Endothelial cell of umbilical vein (primary cell): ENCODE measurements around the gene ATP13A4. TPM values are rescaled to one million over a fixed set of nuclear protein-coding genes. Genes with fewer than 3 reads are reported as not detected.
A peak's percentile ranks its signal among the peaks of the same experiment; 100 is the strongest.

Source experiments
- BruUV-seq: library from RNA; stranded (reverse); fragments of 400-500 nt; replicated peaks from 2 replicates; lab custom pipeline; 2021; lab: Mats Ljungman, UMichigan
- CTCF ChIA-PET: fragments of 300-600, 350-600 bp; sonication (Branson Sonifier 250); formaldehyde crosslinking; loops from one replicate; lab custom pipeline; 2021; ENCODE audit warnings: antibody characterized with exemption, inconsistent platforms; lab: Charles Lee
- POLR2A ChIA-PET: fragments of 300-600, 350-600 bp; sonication (Branson Sonifier 250); formaldehyde crosslinking; loops from one replicate; lab custom pipeline; 2021; ENCODE audit warnings: antibody characterized with exemption, inconsistent platforms; lab: Charles Lee
- DNase-seq: peaks from one replicate; pipeline ENCODE4 v3.0.0-alpha.2; 2011; ENCODE audit warnings: low read depth, low spot score
- FAIRE-seq: peaks from 2 replicates; lab custom pipeline; 2011; peaks lifted over from hg19 to GRCh38; lab: Jason Lieb, UNC
- H2AFZ ChIP-seq: 2 replicates; pipeline ENCODE4 v1.6.0; 2012; ENCODE audit warnings: low read depth, low read length, control low read depth, inconsistent platforms
- H3K27ac ChIP-seq: 2 replicates; pipeline ENCODE4 v1.5.1; 2011; ENCODE audit warnings: low read depth, mild to moderate bottlenecking, control low read depth, low read length, moderate library complexity; ENCODE audit not compliant: insufficient read depth
- H3K27me3 ChIP-seq, 2 experiments: 2 replicates each; pipeline versions ENCODE4 v1.6.0 to v1.6.1; 2011; ENCODE audit warnings: low read length in 2 of 2, mixed read lengths in 1 of 2; ENCODE audit not compliant: control insufficient read depth in 2 of 2, insufficient read depth in 2 of 2
- H3K36me3 ChIP-seq, 2 experiments: 2 replicates in 1 of 2; 3 replicates in 1 of 2; pipeline ENCODE4 v1.5.1; 2011; ENCODE audit warnings: low read length in 2 of 2, mild to moderate bottlenecking in 1 of 2, moderate library complexity in 1 of 2; ENCODE audit not compliant: control insufficient read depth in 2 of 2, insufficient read depth in 2 of 2; ENCODE audit errors: extremely low read depth in 1 of 2
- H3K4me1 ChIP-seq: 3 replicates; pipeline ENCODE4 v1.5.1; 2011; ENCODE audit warnings: mild to moderate bottlenecking, low read length; ENCODE audit not compliant: control insufficient read depth, insufficient read depth; ENCODE audit errors: extremely low read depth
- H3K4me2 ChIP-seq: 2 replicates; pipeline ENCODE4 v1.6.1; 2011; ENCODE audit warnings: low read length, control low read depth, mixed read lengths; ENCODE audit not compliant: insufficient read depth
- H3K4me3 ChIP-seq, 3 experiments: fragments of 200-600 bp in 1 of 3; sonication (generic), shearing (Covaris generic) in 1 of 3; replicated peaks in 1 of 3; 2 replicates each; pipeline ENCODE4 v1.5.1; 2011 to 2016; ENCODE audit warnings: control low read depth in 3 of 3, low read length in 3 of 3, mild to moderate bottlenecking in 2 of 3, inconsistent platforms in 1 of 3, low read depth in 1 of 3, moderate library complexity in 1 of 3; ENCODE audit not compliant: insufficient read depth in 1 of 3
- H3K79me2 ChIP-seq: 2 replicates; pipeline ENCODE4 v1.6.0; 2012; ENCODE audit warnings: low read length, inconsistent platforms; ENCODE audit not compliant: control insufficient read depth, insufficient read depth
- H3K9ac ChIP-seq: replicated peaks from 2 replicates; pipeline ENCODE3; 2011; ENCODE audit warnings: low read length, control low read depth; ENCODE audit not compliant: insufficient read depth; ENCODE audit errors: extremely low read depth
- H3K9me1 ChIP-seq: replicated peaks from 3 replicates; pipeline ENCODE4 v1.6.0; 2011; ENCODE audit warnings: mild to moderate bottlenecking, low read length; ENCODE audit not compliant: control insufficient read depth, insufficient read depth; ENCODE audit errors: extremely low read depth
- H3K9me3 ChIP-seq: replicated peaks from 2 replicates; pipeline ENCODE4 v1.5.1; 2012; ENCODE audit warnings: low read length, inconsistent platforms; ENCODE audit not compliant: control insufficient read depth, insufficient read depth
- H4K20me1 ChIP-seq: replicated peaks from 2 replicates; pipeline ENCODE3; 2011; ENCODE audit warnings: mild to moderate bottlenecking, low read length; ENCODE audit not compliant: control insufficient read depth, insufficient read depth; ENCODE audit errors: extremely low read depth
- EZH2 ChIP-seq: IDR thresholded peaks from 2 replicates; pipeline ENCODE4 v1.6.1; 2012; ENCODE audit warnings: borderline replicate concordance, low read depth, mild to moderate bottlenecking, moderate library complexity, low read length, inconsistent platforms; ENCODE audit not compliant: severe bottlenecking
- FOS ChIP-seq: IDR thresholded peaks from 2 replicates; pipeline ENCODE4 v1.6.1; 2011; ENCODE audit warnings: mild to moderate bottlenecking, low read length, moderate library complexity, borderline replicate concordance; ENCODE audit not compliant: insufficient read depth
- GATA2 ChIP-seq: IDR thresholded peaks from 2 replicates; pipeline ENCODE4 v1.7.0; 2011; ENCODE audit warnings: low read depth, mild to moderate bottlenecking, moderate library complexity, mixed read lengths, low read length; ENCODE audit not compliant: insufficient read length, insufficient read depth
- JUN ChIP-seq: IDR thresholded peaks from 2 replicates; pipeline ENCODE4 v1.6.1; 2011; ENCODE audit warnings: borderline replicate concordance, low read depth; ENCODE audit not compliant: insufficient read length, insufficient read depth
- MYC ChIP-seq: IDR thresholded peaks from one replicate; pipeline ENCODE4 v1.6.1; 2011; ENCODE audit warnings: mild to moderate bottlenecking, low read depth, low read length
- POLR2A ChIP-seq: IDR thresholded peaks from 2 replicates; pipeline ENCODE4 v1.6.1; 2012; ENCODE audit warnings: low read depth, mild to moderate bottlenecking, control low read depth, low read length
- POLR2AphosphoS5 ChIP-seq: IDR thresholded peaks from 2 replicates; pipeline ENCODE4 v1.6.1; 2012; ENCODE audit warnings: low read depth, mild to moderate bottlenecking, control low read depth, low read length, moderate library complexity; ENCODE audit not compliant: insufficient read depth
- dilution Hi-C: fragments of 300-500 bp; cut with MboI; formaldehyde crosslinking; loops from one replicate; pipeline ENCODE4 v1.15.0; 2019; ENCODE audit warnings: low sequenced_read_pairs; ENCODE audit not compliant: extremely low pct_ligation_motif_present
- intact Hi-C: fragments of 100-400 bp; cut with micrococcal nuclease; formaldehyde crosslinking; loops from one replicate; pipeline ENCODE4 v1.10.0; 2022
- polyA plus RNA-seq, 4 experiments: library from polyadenylated mRNA; depleted of rRNA in 3 of 4; stranded (reverse) in 3 of 4; unstranded in 1 of 4; fragments of >200 nt; gene quantifications; 2 replicates each; pipeline versions ENCODE4 v1.2.1 to v1.2.3, GENCODE V29; 2011 to 2012; ENCODE audit warnings: missing spikeins in 1 of 4
- total RNA-seq: library from RNA; stranded (reverse); gene quantifications from 2 replicates; pipeline ENCODE4 v1.2.3, GENCODE V29; 2021
- TF ChIP-seq, protein P1 (sequence below): IDR thresholded peaks from 2 replicates; pipeline ENCODE4 v1.6.1; 2011; ENCODE audit not compliant: insufficient read depth, insufficient read length
- TF ChIP-seq, protein P2 (sequence below), 2 donors: IDR thresholded peaks; 1 replicate in 1 of 2; 2 replicates in 1 of 2; pipeline ENCODE4 v1.5.1; 2011; ENCODE audit warnings: low read length in 2 of 2, mild to moderate bottlenecking in 2 of 2, moderate library complexity in 2 of 2, control low read depth in 1 of 2, inconsistent platforms in 1 of 2, low read depth in 1 of 2; ENCODE audit not compliant: insufficient read depth in 1 of 2; ENCODE audit errors: extremely low read depth in 1 of 2

ATP13A4 gene
- total and polyA plus RNA-seq, 2 donors (not counting 3 experiments of a cell fraction or from before 2014, with no cell fraction given), result not detected

DNA sequence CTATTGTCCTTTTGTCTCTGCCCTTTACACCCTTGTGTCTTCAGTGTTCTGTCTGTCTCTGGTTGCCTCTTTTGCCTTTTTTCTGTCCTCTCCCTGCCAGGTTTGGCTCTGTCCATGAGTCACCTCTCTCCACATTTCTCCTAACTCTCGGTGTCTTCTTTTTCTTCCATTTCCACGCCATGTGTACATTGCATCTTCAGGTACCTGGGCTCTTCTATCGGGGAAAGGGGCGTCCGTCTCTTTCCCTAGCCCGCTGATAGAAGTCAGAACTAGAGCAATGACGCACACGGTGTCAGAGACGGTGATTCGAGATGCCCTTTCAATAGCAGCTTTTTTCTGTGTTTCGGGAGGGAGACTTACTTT is 39.0 kb upstream of the ATP13A4 start:
- H3K27me3 ChIP-seq, result no peaks in the 10 kb centered on the region
- peak overlapping the region; percentile 56 to 94 (median 85) for H3K4me3 ChIP-seq
- DNase-seq (peak; percentile 50), FAIRE-seq (no peak)
- H3K9ac ChIP-seq, result peak overlapping the region; percentile 92
- BruUV-seq, result TSS peak; percentile 50
- ChIA-PET POLR2A (no interaction called here), CTCF (no interaction called here)
- H3K9me3 ChIP-seq, result no peaks in the 10 kb centered on the region
- peak overlapping the region; percentile 91 for H3K4me2 ChIP-seq
- no peaks in the 10 kb centered on the region for H3K9me1 ChIP-seq
- peak overlapping the region; percentile 80 for H3K27ac ChIP-seq
- H4K20me1 ChIP-seq, result no peaks in the 10 kb centered on the region
- peaks cover 51% of the 10 kb centered on the region for H3K79me2 ChIP-seq
- H2AFZ ChIP-seq, result peak overlapping the region; percentile 23
- TF ChIP-seq FOS (no peak), POLR2AphosphoS5 (no peak), JUN (no peak), POLR2A (no peak), GATA2 (no peak), EZH2 (no peak), MYC (no peak)
- TF ChIP-seq, protein P1, sequence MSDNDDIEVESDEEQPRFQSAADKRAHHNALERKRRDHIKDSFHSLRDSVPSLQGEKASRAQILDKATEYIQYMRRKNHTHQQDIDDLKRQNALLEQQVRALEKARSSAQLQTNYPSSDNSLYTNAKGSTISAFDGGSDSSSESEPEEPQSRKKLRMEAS, result no peak
- TF ChIP-seq, protein P2, sequence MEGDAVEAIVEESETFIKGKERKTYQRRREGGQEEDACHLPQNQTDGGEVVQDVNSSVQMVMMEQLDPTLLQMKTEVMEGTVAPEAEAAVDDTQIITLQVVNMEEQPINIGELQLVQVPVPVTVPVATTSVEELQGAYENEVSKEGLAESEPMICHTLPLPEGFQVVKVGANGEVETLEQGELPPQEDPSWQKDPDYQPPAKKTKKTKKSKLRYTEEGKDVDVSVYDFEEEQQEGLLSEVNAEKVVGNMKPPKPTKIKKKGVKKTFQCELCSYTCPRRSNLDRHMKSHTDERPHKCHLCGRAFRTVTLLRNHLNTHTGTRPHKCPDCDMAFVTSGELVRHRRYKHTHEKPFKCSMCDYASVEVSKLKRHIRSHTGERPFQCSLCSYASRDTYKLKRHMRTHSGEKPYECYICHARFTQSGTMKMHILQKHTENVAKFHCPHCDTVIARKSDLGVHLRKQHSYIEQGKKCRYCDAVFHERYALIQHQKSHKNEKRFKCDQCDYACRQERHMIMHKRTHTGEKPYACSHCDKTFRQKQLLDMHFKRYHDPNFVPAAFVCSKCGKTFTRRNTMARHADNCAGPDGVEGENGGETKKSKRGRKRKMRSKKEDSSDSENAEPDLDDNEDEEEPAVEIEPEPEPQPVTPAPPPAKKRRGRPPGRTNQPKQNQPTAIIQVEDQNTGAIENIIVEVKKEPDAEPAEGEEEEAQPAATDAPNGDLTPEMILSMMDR (IDR thresholded peaks at IDR 0.05; ENCODE audit: extremely low read depth in 1 of 2, insufficient read depth in 1 of 2, low read depth in 1 of 2, low read length in 2 of 2), result no peak
- intact Hi-C loops, result loop anchor here (1.0 to 5.0 kb wide), 4 partner anchors 543 to 776 kb away; partner anchors contain the start of genes HES1 and MB21D2
- dilution Hi-C loops, result no loop called here
- H3K4me1 ChIP-seq, result peaks cover 18% of the 10 kb centered on the region
- no peaks in the 10 kb centered on the region for H3K36me3 ChIP-seq
